GM13977 (cell line): ENCODE measurements around the gene TMEM63B.

Source experiments
- DNase-seq: peaks from one replicate; pipeline ENCODE4 v3.0.0; 2012; ENCODE audit warnings: low spot score
- in situ Hi-C: fragments of 300-500 bp; cut with MboI; formaldehyde crosslinking; loops from one replicate; pipeline ENCODE4 v1.12.0; 2022; ENCODE audit warnings: low sequenced_read_pairs, low pct_unique_long_range_greater_than_20kb, mixed read lengths, inconsistent platforms; ENCODE audit not compliant: unreplicated experiment
- TF ChIP-seq, protein P1 (sequence below): IDR thresholded peaks from 2 replicates; pipeline ENCODE4 v1.5.1; 2012; ENCODE audit warnings: mild to moderate bottlenecking, control low read depth; ENCODE audit not compliant: insufficient read depth; ENCODE audit errors: extremely low read depth, missing control alignments

The TMEM63B gene

DNA sequence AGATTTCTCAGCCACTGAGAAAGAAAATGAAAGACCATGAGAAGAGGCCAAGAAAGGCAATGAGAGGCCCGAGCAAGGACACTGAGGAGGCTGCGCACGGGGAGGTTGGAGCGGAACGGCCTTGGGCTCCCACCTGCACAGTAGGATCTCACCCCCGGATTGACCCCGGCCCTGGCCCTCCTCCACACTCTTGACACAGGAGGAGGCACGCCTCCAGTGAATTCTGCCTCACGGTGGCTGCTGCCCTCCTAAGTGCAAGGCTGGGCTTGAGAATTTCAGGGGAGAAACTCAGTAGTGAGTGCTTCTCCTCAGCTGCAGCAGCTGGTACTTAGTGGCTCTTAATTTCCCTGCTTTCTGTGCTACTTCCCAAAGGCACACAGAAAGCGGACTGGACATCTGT lies 18.1 kb upstream of the TMEM63B start:
- in situ Hi-C loops: no loop called here
- TF ChIP-seq, protein P1, sequence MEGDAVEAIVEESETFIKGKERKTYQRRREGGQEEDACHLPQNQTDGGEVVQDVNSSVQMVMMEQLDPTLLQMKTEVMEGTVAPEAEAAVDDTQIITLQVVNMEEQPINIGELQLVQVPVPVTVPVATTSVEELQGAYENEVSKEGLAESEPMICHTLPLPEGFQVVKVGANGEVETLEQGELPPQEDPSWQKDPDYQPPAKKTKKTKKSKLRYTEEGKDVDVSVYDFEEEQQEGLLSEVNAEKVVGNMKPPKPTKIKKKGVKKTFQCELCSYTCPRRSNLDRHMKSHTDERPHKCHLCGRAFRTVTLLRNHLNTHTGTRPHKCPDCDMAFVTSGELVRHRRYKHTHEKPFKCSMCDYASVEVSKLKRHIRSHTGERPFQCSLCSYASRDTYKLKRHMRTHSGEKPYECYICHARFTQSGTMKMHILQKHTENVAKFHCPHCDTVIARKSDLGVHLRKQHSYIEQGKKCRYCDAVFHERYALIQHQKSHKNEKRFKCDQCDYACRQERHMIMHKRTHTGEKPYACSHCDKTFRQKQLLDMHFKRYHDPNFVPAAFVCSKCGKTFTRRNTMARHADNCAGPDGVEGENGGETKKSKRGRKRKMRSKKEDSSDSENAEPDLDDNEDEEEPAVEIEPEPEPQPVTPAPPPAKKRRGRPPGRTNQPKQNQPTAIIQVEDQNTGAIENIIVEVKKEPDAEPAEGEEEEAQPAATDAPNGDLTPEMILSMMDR: no peak
- DNase-seq: no peak

DNA sequence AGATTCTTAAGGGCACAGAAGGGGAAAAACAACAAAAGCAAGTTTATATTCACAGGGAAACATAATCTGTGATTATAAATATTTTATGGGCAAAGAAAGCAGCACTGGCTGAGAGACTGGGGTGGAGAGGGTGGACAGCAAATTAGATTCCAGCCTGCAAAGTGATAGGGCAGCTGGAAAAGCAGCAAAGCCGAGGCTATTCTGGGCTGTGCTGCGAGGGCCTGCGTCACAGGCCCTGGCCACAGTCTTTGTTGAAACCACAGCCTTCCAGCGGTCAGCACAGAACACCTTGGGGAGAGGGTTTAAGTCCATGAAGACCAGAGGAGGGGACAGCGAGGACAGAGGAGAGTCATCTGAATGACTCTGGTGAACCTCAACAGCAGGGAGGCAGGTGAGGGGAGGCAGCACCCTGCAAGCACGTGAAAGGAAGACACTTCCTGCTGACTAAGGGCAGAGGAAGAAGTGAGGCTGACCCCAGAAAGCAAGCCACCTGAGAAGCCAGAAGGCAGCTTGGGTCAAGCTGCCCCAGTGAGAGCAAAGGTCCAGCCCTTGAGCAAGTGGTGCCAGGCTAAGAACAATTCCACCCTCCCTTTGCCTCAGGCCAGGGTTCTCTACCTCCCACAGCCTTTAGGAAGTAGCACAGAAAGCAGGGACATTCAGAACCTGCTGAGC lies 17.2 kb upstream of the TMEM63B start:
- DNase-seq: no peak
- in situ Hi-C loops: no loop called here
- TF ChIP-seq, protein P1: no peak

DNA sequence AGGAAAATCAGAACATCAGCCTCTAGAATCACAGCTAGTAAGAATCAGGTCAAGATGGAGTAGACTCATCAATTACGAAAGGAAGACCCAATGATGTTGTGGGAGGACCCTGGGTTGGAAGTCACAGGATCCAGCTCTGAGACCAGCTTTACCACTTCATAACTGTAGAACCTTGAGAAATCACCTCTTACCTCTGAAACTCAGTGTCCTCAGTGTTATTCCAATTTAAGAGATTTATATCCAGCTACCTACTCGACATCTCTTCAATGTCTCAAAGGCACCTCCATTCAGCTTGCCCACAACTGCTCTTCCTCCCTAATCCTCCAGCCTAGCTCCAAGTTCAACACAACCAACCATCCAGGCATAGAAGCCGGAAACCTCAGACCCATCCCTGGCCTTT lies 16.4 kb upstream of the TMEM63B start:
- TF ChIP-seq, protein P1: no peak
- in situ Hi-C loops: no loop called here
- DNase-seq: no peak

DNA sequence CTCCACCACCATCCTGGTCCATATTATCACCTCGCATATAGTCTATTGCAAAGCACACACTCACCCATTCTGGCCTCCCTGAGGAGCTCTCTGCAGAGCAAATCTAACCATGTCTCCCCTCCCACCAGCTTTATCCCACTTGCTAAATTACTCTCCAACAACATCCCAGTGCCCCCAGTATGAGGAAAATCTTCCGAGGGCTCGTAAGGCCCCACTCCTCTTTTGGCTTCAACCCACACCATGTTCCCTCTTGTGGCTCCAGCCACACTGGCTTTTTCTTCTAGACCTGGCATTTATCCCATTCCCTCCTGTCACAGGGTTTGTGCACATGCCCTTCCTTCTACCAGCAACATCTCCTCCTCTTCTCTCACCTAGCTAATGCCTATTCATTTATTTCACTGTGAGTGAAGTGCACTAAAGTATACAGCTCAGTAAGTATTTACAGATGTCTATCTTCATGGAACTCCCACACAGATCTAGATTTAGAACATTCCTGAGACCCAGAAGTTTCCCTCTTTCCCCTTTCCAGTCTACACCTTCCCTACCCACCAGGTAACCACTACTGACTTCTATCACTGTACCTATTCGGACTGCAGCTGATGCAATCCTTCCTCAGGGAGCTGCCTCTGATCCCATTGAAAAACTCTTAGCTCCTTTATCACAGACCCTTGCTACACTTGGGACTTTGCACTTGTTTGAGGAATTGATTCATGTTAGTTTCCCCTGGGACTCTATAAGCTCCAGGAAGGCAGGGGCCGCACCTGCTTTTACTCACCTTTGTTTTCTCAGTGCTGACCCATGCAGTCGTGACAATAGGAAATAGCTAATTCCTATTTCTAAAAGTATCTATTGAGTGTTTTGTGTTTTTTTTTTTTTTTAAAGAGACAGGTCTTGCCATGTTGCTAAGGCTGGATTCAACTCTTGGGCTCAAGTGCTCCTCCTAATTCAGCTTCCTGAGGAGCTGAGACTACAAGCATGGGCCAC lies 15.6 kb upstream of the TMEM63B start:
- no peak for DNase-seq
- TF ChIP-seq, protein P1: no peak
- in situ Hi-C loops: no loop called here

DNA sequence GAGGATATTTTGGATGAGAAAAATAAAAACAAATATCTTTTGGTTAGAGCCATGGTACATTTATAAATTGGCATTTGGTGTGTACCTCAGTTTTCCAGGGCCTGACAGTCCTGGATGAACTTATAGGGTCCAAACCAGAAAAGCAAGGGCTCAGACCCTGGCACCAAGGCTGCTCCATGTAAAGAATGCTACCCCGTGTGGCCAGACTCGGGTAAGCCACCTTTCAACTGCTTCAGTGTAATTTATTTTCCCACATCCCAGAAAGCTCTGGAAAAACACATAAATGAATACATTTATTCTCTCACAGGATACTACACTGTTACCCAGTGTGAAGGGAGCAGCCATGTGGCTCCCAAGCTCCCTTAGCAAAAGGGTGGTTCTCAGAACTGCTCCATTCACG lies 13.9 kb upstream of the TMEM63B start:
- no peak for DNase-seq
- TF ChIP-seq, protein P1: no peak
- in situ Hi-C loops: no loop called here

DNA sequence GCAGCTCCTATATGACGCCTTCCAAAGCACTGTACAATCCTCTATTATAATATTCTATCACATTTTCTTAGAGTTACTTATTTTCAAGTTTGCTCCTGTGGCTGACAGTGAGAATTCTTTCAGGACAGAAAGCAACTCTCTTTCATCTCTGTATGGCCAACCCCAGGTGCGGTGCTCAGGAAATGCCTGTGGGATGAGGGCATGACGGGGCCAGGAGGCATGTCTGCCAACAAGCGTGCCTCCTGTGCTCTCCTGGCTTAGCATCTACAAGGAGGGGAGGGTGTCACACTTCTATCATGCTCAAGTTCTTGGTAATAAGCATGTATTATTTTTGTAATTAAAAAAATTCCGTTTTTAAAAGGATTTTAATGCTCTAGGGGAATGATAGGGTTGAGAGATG lies 11.5 kb upstream of the TMEM63B start:
- TF ChIP-seq, protein P1: no peak
- in situ Hi-C loops: no loop called here
- no peak for DNase-seq
